Measurements from ENCODE around the gene NFIC. TPM values are rescaled to one million over a fixed set of nuclear protein-coding genes. Genes with fewer than 3 reads are reported as not detected.

NFIC gene
- total and polyA plus RNA-seq, 4 donors, result 12.8 to 100 (median 75.1) TPM

DNA sequence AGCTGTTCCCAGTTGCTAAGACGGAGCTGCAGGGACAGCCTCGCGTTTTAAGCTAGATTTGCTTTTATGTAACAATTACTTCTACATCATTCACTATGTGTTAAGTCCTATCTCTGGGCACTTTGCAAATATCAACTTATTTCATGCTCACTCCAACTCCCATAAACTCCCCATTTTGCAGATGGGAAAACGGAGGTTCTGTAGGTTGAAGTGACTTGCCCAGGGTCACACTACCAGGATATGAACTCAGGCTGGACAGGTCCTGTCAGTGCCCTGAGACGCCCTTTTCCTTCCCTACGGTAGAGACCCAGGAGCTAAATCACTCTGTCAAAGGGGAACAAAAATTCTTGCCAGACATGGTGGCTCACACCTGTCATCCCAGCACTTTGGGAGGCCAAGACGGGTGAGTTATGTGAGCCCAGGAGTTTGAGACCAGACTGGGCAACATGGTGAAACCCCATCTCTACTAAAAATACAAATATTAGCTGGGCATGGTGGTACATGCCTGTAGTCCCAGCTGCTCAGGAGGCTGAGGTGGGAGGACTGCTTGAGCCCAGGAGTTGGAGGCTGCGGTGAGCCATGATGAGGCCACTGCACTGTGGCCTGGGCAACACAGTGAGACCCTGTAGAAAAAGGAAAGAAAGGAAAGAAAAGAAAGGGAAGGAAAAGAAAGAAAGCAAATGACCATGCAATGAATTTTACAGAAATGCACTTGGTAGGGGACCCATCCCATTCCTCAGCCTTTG lies 14.5 kb upstream of the NFIC start:
- peak overlapping the region in 1 of 2 donors; percentile 13 for H3K27ac ChIP-seq (ENCODE audit: low read depth in 1 of 2, low read length in 2 of 2)
- TF ChIP-seq CTCF (IDR thresholded peaks at IDR 0.05; ENCODE audit: low read depth, low read length, missing input control) (no peak), SP1 (IDR thresholded peaks at IDR 0.05) (no peak), GABPA (IDR thresholded peaks at IDR 0.05 in 1 of 2, conservative IDR thresholded peaks at IDR 0.05 in 1 of 2) (no peak), NR2F2 (IDR thresholded peaks at IDR 0.05) (no peak), EGR1 (IDR thresholded peaks at IDR 0.05; ENCODE audit: low read depth in 2 of 2) (no peak), REST (IDR thresholded peaks at IDR 0.05) (no peak)
- H3K9me3 ChIP-seq (ENCODE audit: control insufficient read depth in 4 of 4, low read length in 3 of 4), result no peaks in the 10 kb centered on the region
- 89% methylated on average over 8 of the region's 8 CpGs for WGBS
- no peak for DNase-seq (ENCODE audit: low spot score)
- no peaks in the 10 kb centered on the region for H3K36me3 ChIP-seq (ENCODE audit: control insufficient read depth in 4 of 4, insufficient read depth in 3 of 4, low read depth in 1 of 4, low read length in 3 of 4)
- H3K27me3 ChIP-seq (ENCODE audit: control insufficient read depth in 4 of 4, insufficient read depth in 4 of 4, low read length in 3 of 4), result no peaks in the 10 kb centered on the region
- no peak overlapping the region for H3K4me3 ChIP-seq (ENCODE audit: low read depth in 1 of 3, low read length in 3 of 3)
- no peak overlapping the region for H3K9ac ChIP-seq (ENCODE audit: low read depth in 1 of 2, low read length in 2 of 2)
- H3K4me1 ChIP-seq (ENCODE audit: control insufficient read depth in 4 of 4, insufficient read depth in 4 of 4, low read length in 3 of 4), result peaks cover 0 to 18% (median 12%) of the 10 kb centered on the region in 4 donors

- Histone ChIP-seq H3K4me3 (ENCODE audit: low read depth in 1 of 3, low read length in 3 of 3) (no peak overlapping the region), H3K36me3 (ENCODE audit: control insufficient read depth in 4 of 4, insufficient read depth in 3 of 4, low read depth in 1 of 4, low read length in 3 of 4) (no peaks in the 10 kb centered on the region), H3K9me3 (ENCODE audit: control insufficient read depth in 4 of 4, low read length in 3 of 4) (no peaks in the 10 kb centered on the region), H3K27me3 (ENCODE audit: control insufficient read depth in 4 of 4, insufficient read depth in 4 of 4, low read length in 3 of 4) (no peaks in the 10 kb centered on the region), H3K9ac (ENCODE audit: low read depth in 1 of 2, low read length in 2 of 2) (no peak overlapping the region), H3K4me1 (ENCODE audit: control insufficient read depth in 4 of 4, insufficient read depth in 4 of 4, low read length in 3 of 4) (peaks cover 0 to 6% (median 4%) of the 10 kb centered on the region in 4 donors), H3K27ac (ENCODE audit: low read depth in 1 of 2, low read length in 2 of 2) (no peak overlapping the region)
- WGBS, result 51% methylated on average over 5 of the region's 5 CpGs
- DNase-seq (ENCODE audit: low spot score), result no peak
- TF ChIP-seq ZBTB33 (IDR thresholded peaks at IDR 0.05) (no peak), CTCF (IDR thresholded peaks at IDR 0.05; ENCODE audit: low read depth, low read length, missing input control) (no peak), HNF4G (IDR thresholded peaks at IDR 0.05) (no peak), FOXA2 (IDR thresholded peaks at IDR 0.05) (no peak), HNF4A (conservative IDR thresholded peaks at IDR 0.05) (no peak), YY1 (IDR thresholded peaks at IDR 0.05) (no peak), GABPA (IDR thresholded peaks at IDR 0.05 in 1 of 2, conservative IDR thresholded peaks at IDR 0.05 in 1 of 2) (no peak), SP1 (IDR thresholded peaks at IDR 0.05) (no peak), MAX (IDR thresholded peaks at IDR 0.05) (no peak), EGR1 (IDR thresholded peaks at IDR 0.05; ENCODE audit: low read depth in 2 of 2) (no peak), JUND (IDR thresholded peaks at IDR 0.05) (no peak), RXRA (IDR thresholded peaks at IDR 0.05) (no peak), TAF1 (conservative IDR thresholded peaks at IDR 0.05) (no peak), REST (IDR thresholded peaks at IDR 0.05) (no peak), ATF3 (IDR thresholded peaks at IDR 0.05) (no peak), NR2F2 (IDR thresholded peaks at IDR 0.05) (no peak), FOXA1 (IDR thresholded peaks at IDR 0.05) (no peak)
These were observed 12.9 kb upstream of the NFIC start for GRCh38 chr19:3353493-3353892.
